ENCODE measurements around the gene GALC.

GALC gene

GRCh38 chr14:87944987-87945604 lies 47.9 kb downstream of the GALC start:
- peak; percentile 75 for TF ChIP-seq CTCF (IDR thresholded peaks at IDR 0.05; ENCODE audit: low read depth, low read length)
- TF ChIP-seq EZH2phosphoT487 (IDR thresholded peaks at IDR 0.05; ENCODE audit: low read depth) = no peak
- Histone ChIP-seq H3K4me2 (ENCODE audit: low read length) (no peak overlapping the region), H3K27ac (ENCODE audit: low read length) (no peak overlapping the region), H3K79me2 (ENCODE audit: low read length) (no peaks in the 10 kb centered on the region), H2AFZ (ENCODE audit: low read depth, low read length) (no peak overlapping the region), H3K4me3 (ENCODE audit: low read length) (no peak overlapping the region), H3K27me3 (ENCODE audit: low read depth, low read length) (no peaks in the 10 kb centered on the region), H3K9me3 (ENCODE audit: insufficient read depth, low read length) (no peaks in the 10 kb centered on the region), H3K4me1 (ENCODE audit: low read length) (peaks cover 33% of the 10 kb centered on the region), H4K20me1 (ENCODE audit: insufficient read depth, low read length) (0 out of 2 replicates have a peak, but pooled peaks cover 3% of the 10 kb centered on the region), H3K36me3 (replicated peaks; ENCODE audit: low read depth, low read length) (peaks cover 4% of the 10 kb centered on the region), H3K9ac (ENCODE audit: low read length) (no peak overlapping the region)

- H3K9ac ChIP-seq (ENCODE audit: low read length) = no peak overlapping the region
- no peak overlapping the region for H2AFZ ChIP-seq (ENCODE audit: low read depth, low read length)
- H3K36me3 ChIP-seq (replicated peaks; ENCODE audit: low read depth, low read length) = no peaks in the 10 kb centered on the region
- TF ChIP-seq CTCF (IDR thresholded peaks at IDR 0.05; ENCODE audit: low read depth, low read length) (no peak), EZH2phosphoT487 (IDR thresholded peaks at IDR 0.05; ENCODE audit: low read depth) (no peak)
- H3K79me2 ChIP-seq (ENCODE audit: low read length) = no peaks in the 10 kb centered on the region
- H3K4me3 ChIP-seq (ENCODE audit: low read length) = no peak overlapping the region
- H4K20me1 ChIP-seq (ENCODE audit: insufficient read depth, low read length) = 0 out of 2 replicates have a peak, but pooled peaks cover 3% of the 10 kb centered on the region
- no peaks in the 10 kb centered on the region for H3K9me3 ChIP-seq (ENCODE audit: insufficient read depth, low read length)
- H3K4me1 ChIP-seq (ENCODE audit: low read length) = peaks cover 41% of the 10 kb centered on the region
- no peak overlapping the region for H3K27ac ChIP-seq (ENCODE audit: low read length)
- no peaks in the 10 kb centered on the region for H3K27me3 ChIP-seq (ENCODE audit: low read depth, low read length)
- peak overlapping the region; percentile 39 for H3K4me2 ChIP-seq (ENCODE audit: low read length)
These were observed 52.1 kb downstream of the GALC start for GRCh38 chr14:87940894-87941293.

DNA sequence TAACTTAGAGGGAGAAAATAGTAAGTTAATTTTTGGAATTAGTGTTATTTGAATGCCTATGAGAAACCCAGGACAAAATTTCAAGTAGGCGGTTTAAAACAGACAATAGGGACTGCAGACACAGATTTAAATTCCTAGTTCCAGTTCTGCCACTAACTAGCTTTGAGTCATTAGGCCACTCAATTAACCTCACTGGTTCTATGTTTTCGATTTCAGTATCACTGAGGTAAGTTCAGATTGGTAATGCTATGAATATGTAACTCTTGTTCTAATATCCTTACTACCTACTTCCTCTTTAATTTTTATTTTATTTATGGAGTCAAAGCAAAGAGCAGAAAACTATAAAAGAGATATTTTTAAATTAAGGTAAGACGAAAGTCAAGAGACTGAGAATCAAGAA lies 52.6 kb downstream of the GALC start:
- H3K9ac ChIP-seq (ENCODE audit: low read length) = no peak overlapping the region
- H3K27me3 ChIP-seq (ENCODE audit: low read depth, low read length) = no peaks in the 10 kb centered on the region
- H3K79me2 ChIP-seq (ENCODE audit: low read length) = no peaks in the 10 kb centered on the region
- peaks cover 41% of the 10 kb centered on the region for H3K4me1 ChIP-seq (ENCODE audit: low read length)
- no peaks in the 10 kb centered on the region for H3K9me3 ChIP-seq (ENCODE audit: insufficient read depth, low read length)
- H4K20me1 ChIP-seq (ENCODE audit: insufficient read depth, low read length) = 0 out of 2 replicates have a peak, but pooled peaks cover 3% of the 10 kb centered on the region
- no peak overlapping the region for H2AFZ ChIP-seq (ENCODE audit: low read depth, low read length)
- no peaks in the 10 kb centered on the region for H3K36me3 ChIP-seq (replicated peaks; ENCODE audit: low read depth, low read length)
- H3K4me3 ChIP-seq (ENCODE audit: low read length) = no peak overlapping the region
- H3K4me2 ChIP-seq (ENCODE audit: low read length) = peak overlapping the region; percentile 55
- TF ChIP-seq CTCF (IDR thresholded peaks at IDR 0.05; ENCODE audit: low read depth, low read length) (no peak), EZH2phosphoT487 (IDR thresholded peaks at IDR 0.05; ENCODE audit: low read depth) (no peak)
- no peak overlapping the region for H3K27ac ChIP-seq (ENCODE audit: low read length)

- TF ChIP-seq EZH2phosphoT487 (IDR thresholded peaks at IDR 0.05; ENCODE audit: low read depth) (no peak), CTCF (IDR thresholded peaks at IDR 0.05; ENCODE audit: low read depth, low read length) (no peak)
- Histone ChIP-seq H3K4me3 (ENCODE audit: low read length) (no peak overlapping the region), H3K79me2 (ENCODE audit: low read length) (no peaks in the 10 kb centered on the region), H2AFZ (ENCODE audit: low read depth, low read length) (no peak overlapping the region), H3K9ac (ENCODE audit: low read length) (no peak overlapping the region), H3K4me1 (ENCODE audit: low read length) (peaks cover 15% of the 10 kb centered on the region), H3K4me2 (ENCODE audit: low read length) (no peak overlapping the region), H3K27ac (ENCODE audit: low read length) (no peak overlapping the region), H3K9me3 (ENCODE audit: insufficient read depth, low read length) (no peaks in the 10 kb centered on the region), H4K20me1 (ENCODE audit: insufficient read depth, low read length) (0 out of 2 replicates have a peak, but pooled peaks cover 3% of the 10 kb centered on the region), H3K36me3 (replicated peaks; ENCODE audit: low read depth, low read length) (no peaks in the 10 kb centered on the region), H3K27me3 (ENCODE audit: low read depth, low read length) (no peaks in the 10 kb centered on the region)
These were observed 57.1 kb downstream of the GALC start for GRCh38 chr14:87935886-87936285.

Measured in OCI-LY3 (cell line).